SK-N-SH treated with all-trans-retinoic acid at 6 μM for 48 hours (cell line): ENCODE measurements around the gene CHMP6.

Experiments used
- ATAC-seq: fragments of 200-7000 bp; cut with Tn5 transposase; 3 replicates; pipeline ENCODE4 v1.9.1; 2020; ENCODE audit warnings: mild to moderate bottlenecking, moderate library complexity
- ARNTL ChIP-seq: fragments of 450-650 bp; formaldehyde crosslinking; IDR thresholded peaks from 2 replicates; pipeline ENCODE4 v1.5.0; 2020; ENCODE audit warnings: low read depth, mild to moderate bottlenecking, moderate library complexity, borderline replicate concordance
- BACH2 ChIP-seq: fragments of 250-450 bp; sonication (Bioruptor Pico); IDR thresholded peaks from 2 replicates; pipeline ENCODE4 v1.9.0; 2021; ENCODE audit warnings: mild to moderate bottlenecking, borderline replicate concordance
- CSDC2 ChIP-seq: fragments of 250-450 bp; sonication (Bioruptor Pico); IDR thresholded peaks from 2 replicates; pipeline ENCODE4 v1.5.0; 2020; ENCODE audit warnings: mild to moderate bottlenecking, moderate library complexity
- CSRNP3 ChIP-seq: fragments of 250-450 bp; sonication (Bioruptor Pico); IDR thresholded peaks from 2 replicates; pipeline ENCODE4 v1.5.1; 2021; ENCODE audit warnings: mild to moderate bottlenecking, moderate library complexity
- ESRRG ChIP-seq: fragments of 250-450 bp; sonication (Bioruptor Pico); IDR thresholded peaks from 2 replicates; pipeline ENCODE4 v1.6.1; 2021; ENCODE audit warnings: mild to moderate bottlenecking
- GLIS3 ChIP-seq: fragments of 250-450 bp; sonication (Bioruptor Pico); IDR thresholded peaks from 2 replicates; pipeline ENCODE4 v1.5.0; 2020; ENCODE audit warnings: mild to moderate bottlenecking, moderate library complexity
- ISL1 ChIP-seq: fragments of 250-450 bp; sonication (Bioruptor Pico); IDR thresholded peaks from 2 replicates; pipeline ENCODE4 v2.1.2; 2022; ENCODE audit warnings: mild to moderate bottlenecking, moderate library complexity
- OSR1 ChIP-seq: fragments of 250-450 bp; sonication (Bioruptor Pico); IDR thresholded peaks from 2 replicates; pipeline ENCODE4 v1.8.0; 2022; ENCODE audit warnings: moderate library complexity, mild to moderate bottlenecking, inconsistent platforms
- PATZ1 ChIP-seq: fragments of 250-450 bp; sonication (Bioruptor Pico); IDR thresholded peaks from 2 replicates; pipeline ENCODE4 v1.8.0; 2020; ENCODE audit warnings: mild to moderate bottlenecking, moderate library complexity, borderline replicate concordance
- RARB ChIP-seq: fragments of 250-450 bp; sonication (Bioruptor Pico); IDR thresholded peaks from 2 replicates; pipeline ENCODE4 v1.8.0; 2021; ENCODE audit warnings: mild to moderate bottlenecking, moderate library complexity
- SNAI2 ChIP-seq: fragments of 250-450 bp; sonication (Bioruptor Pico); IDR thresholded peaks from 2 replicates; pipeline ENCODE4 v1.5.0; 2020; ENCODE audit warnings: mild to moderate bottlenecking, moderate library complexity
- TCF4 ChIP-seq: fragments of 250-450 bp; sonication (Bioruptor Pico); IDR thresholded peaks from 2 replicates; pipeline ENCODE4 v1.8.0; 2021; ENCODE audit warnings: mild to moderate bottlenecking, moderate library complexity, borderline replicate concordance
- TOX ChIP-seq: fragments of 250-450 bp; sonication (Bioruptor Pico); IDR thresholded peaks from 2 replicates; pipeline ENCODE4 v1.8.0; 2021; ENCODE audit warnings: mild to moderate bottlenecking, moderate library complexity, borderline replicate concordance
- ZFP3 ChIP-seq: fragments of 250-450 bp; sonication (Bioruptor Pico); IDR thresholded peaks from 2 replicates; pipeline ENCODE4 v1.5.0; 2020; ENCODE audit warnings: mild to moderate bottlenecking, moderate library complexity
- ZFP30 ChIP-seq: fragments of 450-650 bp; formaldehyde crosslinking; IDR thresholded peaks from 2 replicates; pipeline ENCODE4 v1.5.0; 2022; ENCODE audit warnings: mild to moderate bottlenecking, moderate library complexity
- ZNF565 ChIP-seq: fragments of 450-650 bp; formaldehyde crosslinking; conservative IDR thresholded peaks from 2 replicates; pipeline ENCODE4 v1.5.0; 2020; ENCODE audit warnings: low read depth, mild to moderate bottlenecking, moderate library complexity
- ZNF70 ChIP-seq: fragments of 450-650 bp; formaldehyde crosslinking; IDR thresholded peaks from 2 replicates; pipeline ENCODE4 v1.5.0; 2020; ENCODE audit warnings: mild to moderate bottlenecking, moderate library complexity
- ZNF8 ChIP-seq: fragments of 450-650 bp; formaldehyde crosslinking; IDR thresholded peaks from 2 replicates; pipeline ENCODE4 v1.5.0; 2020; ENCODE audit warnings: mild to moderate bottlenecking, moderate library complexity
- TF ChIP-seq, protein P1 (sequence below): fragments of 250-450 bp; sonication (Bioruptor Pico); IDR thresholded peaks from 2 replicates; pipeline ENCODE4 v1.8.0; 2021; ENCODE audit warnings: low read depth, mild to moderate bottlenecking, moderate library complexity, borderline replicate concordance
- TF ChIP-seq, protein P2 (sequence below): fragments of 250-450 bp; sonication (Bioruptor Pico); IDR thresholded peaks from 2 replicates; pipeline ENCODE4 v1.5.1; 2020; ENCODE audit warnings: low read depth, mild to moderate bottlenecking, moderate library complexity
- TF ChIP-seq, protein P3 (sequence below): fragments of 250-450 bp; sonication (Bioruptor Pico); IDR thresholded peaks from 2 replicates; pipeline ENCODE4 v1.5.0; 2020; ENCODE audit warnings: mild to moderate bottlenecking, moderate library complexity

CHMP6 gene

GRCh38 chr17:80977172-80977571 is 14.5 kb upstream of the CHMP6 start:
- ATAC-seq, result no peak
- TF ChIP-seq GLIS3 (CRISPR knock-in tag), result no peak
- no peak for TF ChIP-seq OSR1 (CRISPR knock-in tag)
- TF ChIP-seq RARB (CRISPR knock-in tag), result no peak
- TF ChIP-seq TCF4, result no peak
- TF ChIP-seq, all 23 proteins: peak for 0

GRCh38 chr17:80978499-80979497 is 12.8 kb upstream of the CHMP6 start:
- TF ChIP-seq, protein P1, sequence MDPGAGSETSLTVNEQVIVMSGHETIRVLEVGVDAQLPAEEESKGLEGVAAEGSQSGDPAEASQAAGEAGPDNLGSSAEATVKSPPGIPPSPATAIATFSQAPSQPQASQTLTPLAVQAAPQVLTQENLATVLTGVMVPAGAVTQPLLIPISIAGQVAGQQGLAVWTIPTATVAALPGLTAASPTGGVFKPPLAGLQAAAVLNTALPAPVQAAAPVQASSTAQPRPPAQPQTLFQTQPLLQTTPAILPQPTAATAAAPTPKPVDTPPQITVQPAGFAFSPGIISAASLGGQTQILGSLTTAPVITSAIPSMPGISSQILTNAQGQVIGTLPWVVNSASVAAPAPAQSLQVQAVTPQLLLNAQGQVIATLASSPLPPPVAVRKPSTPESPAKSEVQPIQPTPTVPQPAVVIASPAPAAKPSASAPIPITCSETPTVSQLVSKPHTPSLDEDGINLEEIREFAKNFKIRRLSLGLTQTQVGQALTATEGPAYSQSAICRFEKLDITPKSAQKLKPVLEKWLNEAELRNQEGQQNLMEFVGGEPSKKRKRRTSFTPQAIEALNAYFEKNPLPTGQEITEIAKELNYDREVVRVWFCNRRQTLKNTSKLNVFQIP (CRISPR knock-in tag), result no peak
- TF ChIP-seq ESRRG (no peak), ZNF565 (CRISPR knock-in tag) (no peak), SNAI2 (CRISPR knock-in tag) (no peak), PATZ1 (no peak), TCF4 (no peak), TOX (CRISPR knock-in tag) (no peak), ARNTL (CRISPR knock-in tag) (no peak), ISL1 (CRISPR knock-in tag) (no peak), ZNF8 (CRISPR knock-in tag) (no peak), CSRNP3 (no peak), ZFP30 (no peak), BACH2 (no peak), ZNF70 (no peak), CSDC2 (no peak), ZFP3 (CRISPR knock-in tag) (no peak)
- TF ChIP-seq, protein P2, sequence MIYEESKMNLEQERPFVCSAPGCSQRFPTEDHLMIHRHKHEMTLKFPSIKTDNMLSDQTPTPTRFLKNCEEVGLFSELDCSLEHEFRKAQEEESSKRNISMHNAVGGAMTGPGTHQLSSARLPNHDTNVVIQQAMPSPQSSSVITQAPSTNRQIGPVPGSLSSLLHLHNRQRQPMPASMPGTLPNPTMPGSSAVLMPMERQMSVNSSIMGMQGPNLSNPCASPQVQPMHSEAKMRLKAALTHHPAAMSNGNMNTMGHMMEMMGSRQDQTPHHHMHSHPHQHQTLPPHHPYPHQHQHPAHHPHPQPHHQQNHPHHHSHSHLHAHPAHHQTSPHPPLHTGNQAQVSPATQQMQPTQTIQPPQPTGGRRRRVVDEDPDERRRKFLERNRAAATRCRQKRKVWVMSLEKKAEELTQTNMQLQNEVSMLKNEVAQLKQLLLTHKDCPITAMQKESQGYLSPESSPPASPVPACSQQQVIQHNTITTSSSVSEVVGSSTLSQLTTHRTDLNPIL (CRISPR knock-in tag), result no peak
- TF ChIP-seq, protein P3, sequence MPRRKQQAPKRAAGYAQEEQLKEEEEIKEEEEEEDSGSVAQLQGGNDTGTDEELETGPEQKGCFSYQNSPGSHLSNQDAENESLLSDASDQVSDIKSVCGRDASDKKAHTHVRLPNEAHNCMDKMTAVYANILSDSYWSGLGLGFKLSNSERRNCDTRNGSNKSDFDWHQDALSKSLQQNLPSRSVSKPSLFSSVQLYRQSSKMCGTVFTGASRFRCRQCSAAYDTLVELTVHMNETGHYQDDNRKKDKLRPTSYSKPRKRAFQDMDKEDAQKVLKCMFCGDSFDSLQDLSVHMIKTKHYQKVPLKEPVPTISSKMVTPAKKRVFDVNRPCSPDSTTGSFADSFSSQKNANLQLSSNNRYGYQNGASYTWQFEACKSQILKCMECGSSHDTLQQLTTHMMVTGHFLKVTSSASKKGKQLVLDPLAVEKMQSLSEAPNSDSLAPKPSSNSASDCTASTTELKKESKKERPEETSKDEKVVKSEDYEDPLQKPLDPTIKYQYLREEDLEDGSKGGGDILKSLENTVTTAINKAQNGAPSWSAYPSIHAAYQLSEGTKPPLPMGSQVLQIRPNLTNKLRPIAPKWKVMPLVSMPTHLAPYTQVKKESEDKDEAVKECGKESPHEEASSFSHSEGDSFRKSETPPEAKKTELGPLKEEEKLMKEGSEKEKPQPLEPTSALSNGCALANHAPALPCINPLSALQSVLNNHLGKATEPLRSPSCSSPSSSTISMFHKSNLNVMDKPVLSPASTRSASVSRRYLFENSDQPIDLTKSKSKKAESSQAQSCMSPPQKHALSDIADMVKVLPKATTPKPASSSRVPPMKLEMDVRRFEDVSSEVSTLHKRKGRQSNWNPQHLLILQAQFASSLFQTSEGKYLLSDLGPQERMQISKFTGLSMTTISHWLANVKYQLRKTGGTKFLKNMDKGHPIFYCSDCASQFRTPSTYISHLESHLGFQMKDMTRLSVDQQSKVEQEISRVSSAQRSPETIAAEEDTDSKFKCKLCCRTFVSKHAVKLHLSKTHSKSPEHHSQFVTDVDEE (CRISPR knock-in tag), result no peak
- no peak; the same call in 2 of the 3 replicates for ATAC-seq
